ENCODE data around the gene MAP3K7.

The MAP3K7 gene

DNA sequence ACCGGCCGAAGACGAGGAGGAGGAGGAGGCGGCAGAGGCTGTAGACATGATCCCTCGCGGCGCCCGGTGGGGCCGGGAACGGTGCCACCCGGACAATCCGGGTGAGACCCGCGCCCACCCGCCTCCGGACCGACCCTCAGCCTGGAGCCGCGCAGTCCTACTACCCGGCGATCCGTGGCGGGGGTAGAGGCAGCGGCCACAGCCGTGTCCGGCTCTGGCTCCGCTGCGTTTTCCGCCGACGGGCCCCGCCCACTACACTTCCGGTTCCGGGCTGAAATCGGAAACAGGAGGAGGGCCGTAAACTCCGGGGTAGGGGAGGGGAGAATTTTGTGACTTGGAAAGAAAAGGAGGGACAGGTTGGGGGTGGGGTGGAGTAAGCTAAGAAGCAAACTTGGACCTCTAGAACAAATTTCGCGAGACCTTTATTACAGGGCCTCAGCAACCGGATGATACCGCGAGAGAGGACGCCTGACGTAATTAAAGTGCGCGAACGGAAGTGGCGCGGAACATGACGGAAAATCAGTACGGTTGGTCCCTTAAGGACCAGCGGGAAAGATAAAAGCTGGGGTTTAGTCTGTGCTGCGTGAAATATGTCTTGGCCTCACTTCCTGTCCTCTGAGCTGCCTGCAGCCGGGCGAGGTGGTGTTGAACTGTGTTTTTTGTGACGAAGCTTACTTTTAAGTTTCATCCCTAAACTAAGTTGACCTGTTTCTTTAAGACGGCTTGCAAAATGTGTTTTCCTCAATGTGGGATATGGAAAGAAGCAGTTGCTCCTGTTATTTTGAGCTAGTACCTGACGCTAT, at the start of gene MAP3K7:
MAP3K7 (minus strand) TSS at position 237 of the 803 bp plus-strand sequence; CDS start at position 48, 189 bp downstream.
- peak; percentile 88 for DNase-seq (ENCODE audit: low read depth)

DNA sequence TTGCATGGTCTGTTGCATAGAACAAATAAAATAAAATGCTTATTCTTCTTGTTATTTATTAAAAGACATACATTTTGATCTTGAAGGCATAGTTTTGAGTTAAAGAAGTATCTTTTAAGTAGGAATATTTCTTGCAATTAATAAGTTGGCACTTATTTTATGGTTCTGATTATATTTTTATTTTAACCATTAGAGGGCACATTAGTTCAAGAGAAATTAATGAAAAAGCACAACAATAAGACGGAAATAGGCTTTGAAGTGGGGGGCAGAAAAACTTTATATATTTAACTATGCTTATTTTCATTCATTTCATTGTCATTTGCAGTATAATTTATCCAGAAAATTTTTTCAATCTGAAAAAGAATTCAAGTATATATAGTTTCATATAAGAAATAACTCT, 44.2 kb upstream of the MAP3K7 start:
- DNase-seq (ENCODE audit: low read depth): no peak

DNA sequence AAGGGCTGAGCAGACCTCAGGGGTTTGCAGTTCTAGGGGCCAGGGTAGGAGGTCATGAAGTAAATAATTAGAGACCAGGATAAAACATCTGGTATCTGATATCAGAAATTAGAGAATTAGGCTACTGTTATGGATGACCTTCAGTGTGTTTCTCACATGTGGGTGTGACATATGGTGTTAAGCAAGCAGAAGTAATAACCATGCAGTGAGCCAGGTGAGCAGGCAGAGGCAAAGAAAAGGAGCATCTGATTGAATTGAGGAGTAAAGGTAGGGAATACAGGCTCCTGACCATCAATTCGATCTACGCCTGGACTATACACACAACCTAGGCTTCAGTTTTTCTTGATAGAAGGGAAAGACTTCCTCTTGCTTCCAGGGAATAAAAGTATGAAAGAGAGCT, 34.7 kb upstream of the MAP3K7 start:
- no peak for DNase-seq (ENCODE audit: low read depth)

DNA sequence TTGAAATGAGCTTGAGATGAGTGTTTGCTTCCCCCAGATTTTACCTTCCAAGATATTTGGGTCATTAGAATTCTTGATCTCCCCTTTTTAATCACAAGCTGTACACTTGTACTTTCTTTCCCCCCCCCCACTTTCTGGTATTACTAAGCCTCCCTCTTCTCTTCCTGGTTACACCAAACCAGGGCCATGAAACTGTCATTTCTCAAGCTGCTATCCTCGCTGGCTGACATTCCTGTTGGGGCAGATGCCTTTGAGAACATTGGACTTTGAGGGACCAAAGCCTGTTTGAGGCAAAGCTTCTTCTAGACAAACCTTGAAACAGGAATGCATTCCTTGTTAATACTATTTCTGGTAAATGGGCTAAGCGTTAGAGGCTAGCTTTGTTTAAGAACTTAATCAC, 32.3 kb upstream of the MAP3K7 start:
- no peak for DNase-seq (ENCODE audit: low read depth)

DNA sequence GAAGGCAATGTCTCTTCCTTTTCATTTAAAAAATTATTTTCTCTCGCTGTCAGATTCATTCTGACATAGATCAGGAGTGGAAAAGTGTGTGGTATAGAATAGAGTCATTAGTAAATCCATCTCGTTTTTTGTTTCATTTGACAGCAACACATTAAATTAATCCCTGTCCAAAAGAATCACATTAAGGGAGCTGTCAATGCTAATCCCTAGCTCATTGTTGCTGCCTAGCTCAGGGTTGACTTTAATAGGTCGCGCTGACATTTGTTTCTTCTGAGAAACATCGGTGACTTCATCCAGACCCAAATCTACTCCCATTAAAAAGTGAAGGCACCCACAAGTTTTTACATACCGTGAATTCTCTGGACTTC, 25.4 kb upstream of the MAP3K7 start:
- no peak for DNase-seq (ENCODE audit: low read depth)

DNA sequence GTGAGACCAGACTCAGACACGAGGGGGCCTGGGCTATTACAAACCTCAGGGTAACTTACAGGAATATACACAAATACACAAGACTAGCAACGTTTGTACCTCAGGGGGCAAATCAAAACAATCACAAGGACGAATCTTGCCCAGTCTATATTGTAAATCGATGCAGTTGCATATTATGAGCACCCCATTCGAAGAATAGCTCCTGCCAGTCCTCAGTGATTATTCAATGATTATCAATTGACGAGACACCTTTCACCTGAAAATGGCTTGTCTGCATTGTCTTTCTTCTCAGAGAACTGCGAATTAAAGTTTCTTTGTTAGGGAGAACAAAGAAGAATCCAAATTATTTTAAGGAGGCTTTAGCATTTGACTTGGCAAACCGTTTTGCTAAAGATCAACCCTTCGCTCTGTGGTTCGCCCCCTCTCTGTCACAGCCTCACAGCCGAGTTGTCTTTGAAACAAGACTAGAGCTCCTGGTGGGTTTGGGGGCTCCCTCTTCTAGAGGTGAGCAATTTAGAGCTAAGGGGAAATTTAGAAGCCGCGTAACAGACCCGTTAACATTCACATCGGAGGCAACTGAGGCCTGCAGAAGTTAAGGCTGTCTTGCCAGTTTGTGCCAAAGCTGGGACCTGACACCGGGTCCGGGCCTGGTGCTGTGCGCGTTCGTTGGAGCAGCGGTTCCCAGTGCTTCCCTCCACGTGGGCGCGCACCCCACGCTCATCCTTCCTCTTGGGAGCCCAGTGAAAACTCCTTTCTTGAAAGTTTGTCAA, 24.9 kb upstream of the MAP3K7 start:
- no peak for DNase-seq (ENCODE audit: low read depth)

DNA sequence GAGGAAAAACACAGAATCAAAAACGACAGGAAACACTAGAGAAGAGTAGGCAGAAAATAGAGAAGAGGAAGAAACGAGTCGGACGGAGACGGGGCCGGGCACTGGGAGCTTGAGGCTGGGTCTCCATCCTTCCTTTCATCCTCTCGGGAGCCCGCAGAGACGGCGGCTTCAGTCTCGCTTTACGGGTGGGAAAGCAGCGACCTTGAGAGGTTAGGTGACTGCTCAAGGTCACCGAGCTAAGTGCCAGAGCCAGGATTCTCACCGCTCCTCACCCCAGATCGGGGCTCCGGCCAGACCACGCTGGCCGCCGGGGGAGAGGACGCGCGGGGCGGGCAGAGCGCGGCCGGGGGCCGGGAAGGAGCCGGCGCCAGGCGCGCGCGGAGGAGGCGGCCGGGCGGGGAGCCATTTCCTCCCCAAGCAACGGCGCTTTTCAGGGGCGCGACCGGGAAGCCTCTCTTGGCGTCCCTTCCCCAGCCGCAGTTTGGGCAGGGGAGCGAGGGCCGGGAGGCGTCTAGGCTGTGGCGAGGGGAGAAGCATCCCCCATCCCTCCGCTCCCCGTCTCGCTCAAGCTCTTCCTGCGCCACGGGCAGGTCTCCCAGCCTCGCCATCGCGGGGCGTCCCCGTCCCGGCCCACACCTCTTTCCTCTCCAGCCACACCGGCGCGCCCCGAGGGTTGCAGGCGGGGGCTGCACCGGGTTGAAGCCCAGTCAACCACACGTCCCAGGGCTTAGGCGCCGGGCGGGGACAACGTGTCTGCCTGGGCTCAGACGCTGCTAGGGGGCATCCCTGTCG, 24.1 kb upstream of the MAP3K7 start:
- DNase-seq (ENCODE audit: low read depth): peak; percentile 8

DNA sequence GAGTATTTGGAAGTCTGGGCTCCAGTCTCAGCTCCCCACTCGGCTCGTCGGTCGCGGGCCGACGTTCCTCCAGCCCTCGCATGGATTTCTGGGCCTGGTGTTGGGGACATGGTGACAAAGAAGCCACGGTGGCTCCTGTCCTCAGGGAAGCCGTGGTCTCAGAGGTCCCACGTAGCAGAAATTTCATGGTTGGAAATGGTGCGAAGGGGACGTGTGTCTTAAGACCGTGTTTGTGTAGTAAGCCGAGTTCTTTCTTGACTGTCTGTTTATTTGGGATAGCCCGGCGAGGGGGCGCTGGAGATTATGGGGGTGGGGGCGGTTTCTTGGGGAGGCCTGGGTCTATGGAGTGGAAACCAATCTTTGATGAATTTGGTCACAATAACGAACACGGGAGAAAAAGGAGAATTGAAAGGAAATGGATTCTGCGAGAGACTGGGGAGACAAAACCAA, 23.5 kb upstream of the MAP3K7 start:
- DNase-seq (ENCODE audit: low read depth): no peak

DNA sequence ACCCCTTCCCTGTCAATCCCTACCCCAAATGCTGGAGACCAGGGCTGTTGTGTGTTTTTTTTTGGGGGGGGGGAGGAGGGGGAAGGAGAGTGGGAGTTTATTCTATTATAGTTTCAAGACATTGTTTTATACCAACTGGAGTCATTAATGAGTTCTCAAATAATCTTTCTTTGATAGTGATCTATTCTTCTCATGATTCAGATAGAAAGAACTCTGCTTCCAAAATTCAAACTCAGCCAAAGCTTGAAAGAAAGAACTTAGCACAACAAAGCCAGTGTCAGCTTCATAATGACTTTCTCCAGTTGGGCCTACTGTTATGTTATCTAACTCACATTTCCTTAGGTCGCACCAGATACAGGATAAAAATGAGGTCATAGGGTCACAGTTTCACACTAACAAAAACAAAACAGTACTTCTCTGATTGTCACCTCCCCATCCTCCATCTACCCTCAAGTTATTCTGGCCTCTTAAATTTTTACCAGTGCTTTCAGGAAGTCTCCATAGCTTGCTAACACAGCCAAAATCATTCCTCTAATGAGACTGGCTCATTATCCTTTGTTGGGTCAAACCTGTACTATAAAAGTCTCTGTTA, 19.0 kb upstream of the MAP3K7 start:
- DNase-seq (ENCODE audit: low read depth): no peak

DNA sequence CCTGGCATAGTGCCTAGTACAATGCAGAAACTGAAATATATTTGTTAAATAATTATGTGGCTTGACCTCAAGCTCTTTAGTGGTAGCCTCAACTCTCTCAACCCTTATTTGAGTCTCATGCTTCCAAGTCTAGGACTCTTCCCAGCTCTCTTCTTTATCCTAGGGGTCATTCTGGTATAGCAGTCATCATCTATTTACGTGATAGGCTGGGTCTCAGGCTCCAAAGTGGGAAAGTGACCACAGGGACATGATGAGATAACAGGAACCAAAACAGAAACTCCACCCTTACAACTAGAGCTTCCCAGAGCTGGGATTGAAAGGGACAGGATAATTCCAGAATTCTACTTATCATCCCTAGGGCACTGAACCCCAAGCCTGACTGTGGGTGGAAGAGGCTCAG, 17.7 kb upstream of the MAP3K7 start:
- DNase-seq (ENCODE audit: low read depth): no peak

DNA sequence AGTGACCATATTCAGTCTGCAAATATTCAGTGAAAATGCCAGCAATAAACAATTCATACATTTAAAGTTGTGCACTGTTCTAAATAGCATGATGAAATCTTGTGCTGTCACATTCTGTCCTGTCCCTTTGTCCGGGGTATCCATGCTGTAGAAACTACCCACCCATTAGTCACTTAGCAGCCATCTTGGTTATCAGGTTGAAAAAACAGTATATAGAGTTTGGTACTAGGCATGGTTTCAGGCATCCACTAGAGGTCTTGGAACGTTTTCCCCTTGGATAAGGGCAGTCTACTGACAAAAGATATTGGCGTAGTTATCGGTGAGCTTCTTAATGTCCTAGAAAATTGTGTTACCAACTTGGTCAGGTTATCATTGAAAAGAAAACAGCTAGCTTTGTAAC, 12.3 kb upstream of the MAP3K7 start:
- DNase-seq (ENCODE audit: low read depth): no peak

DNA sequence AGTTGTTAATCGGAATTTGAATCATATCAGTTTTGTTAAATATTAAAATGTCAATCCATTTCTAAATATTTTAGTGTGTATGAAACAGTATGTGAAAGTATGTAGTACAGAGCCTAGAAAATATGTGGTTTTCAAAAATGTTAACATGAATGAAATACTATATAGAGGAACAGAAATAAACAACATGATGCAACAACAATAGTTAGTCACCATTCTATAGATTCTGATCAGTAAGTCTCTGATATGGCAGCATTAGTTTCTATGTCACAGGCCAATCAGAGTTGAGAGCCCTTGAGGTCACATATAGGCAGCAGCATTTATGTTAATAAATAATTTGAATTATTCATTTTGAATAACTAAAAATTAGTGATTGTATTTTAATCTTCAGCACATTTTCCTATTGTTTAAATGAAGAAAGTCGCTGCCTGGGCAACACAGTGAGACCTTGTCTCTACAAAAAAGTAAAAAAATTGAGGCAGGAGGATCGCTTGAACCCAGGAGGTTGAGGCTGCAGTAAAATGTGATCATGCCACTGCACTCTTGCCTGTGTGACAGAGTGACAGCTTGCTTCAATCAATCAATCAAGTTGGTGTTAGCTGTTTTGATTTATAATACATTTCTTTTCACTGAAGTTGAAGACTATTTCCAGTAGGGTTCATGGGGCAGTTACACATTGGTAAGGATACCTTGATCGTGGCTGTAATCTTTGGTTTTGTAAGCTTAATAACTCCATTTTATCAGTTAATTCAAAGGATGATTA, 11.5 kb upstream of the MAP3K7 start:
- no peak for DNase-seq (ENCODE audit: low read depth)

DNA sequence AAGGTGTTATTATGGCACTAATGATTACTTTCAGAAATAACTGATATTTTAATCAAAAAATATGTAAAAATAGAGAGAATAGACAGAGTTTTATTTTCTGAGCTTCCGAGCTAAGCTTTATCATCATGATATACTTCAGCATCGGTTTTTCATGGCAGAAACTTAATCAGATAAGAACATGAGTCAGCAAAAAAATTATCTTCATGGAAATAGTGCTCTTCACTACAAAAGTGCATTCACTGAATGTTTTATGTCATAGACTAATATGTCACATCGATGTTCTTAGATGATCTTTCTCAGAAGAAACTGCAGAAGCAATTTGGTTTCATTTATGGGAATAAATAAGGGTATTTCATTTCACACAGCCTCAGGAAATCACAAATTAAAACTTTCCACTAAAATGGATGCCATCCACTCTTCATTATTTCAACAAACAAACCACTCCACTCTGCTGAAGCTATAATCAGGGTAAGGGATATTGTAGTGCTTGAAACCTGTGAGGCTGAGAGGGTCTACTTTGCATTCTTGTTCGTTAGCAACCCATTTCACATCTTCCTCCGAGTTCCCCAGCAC, 10.2 kb upstream of the MAP3K7 start:
- no peak for DNase-seq (ENCODE audit: low read depth)

DNA sequence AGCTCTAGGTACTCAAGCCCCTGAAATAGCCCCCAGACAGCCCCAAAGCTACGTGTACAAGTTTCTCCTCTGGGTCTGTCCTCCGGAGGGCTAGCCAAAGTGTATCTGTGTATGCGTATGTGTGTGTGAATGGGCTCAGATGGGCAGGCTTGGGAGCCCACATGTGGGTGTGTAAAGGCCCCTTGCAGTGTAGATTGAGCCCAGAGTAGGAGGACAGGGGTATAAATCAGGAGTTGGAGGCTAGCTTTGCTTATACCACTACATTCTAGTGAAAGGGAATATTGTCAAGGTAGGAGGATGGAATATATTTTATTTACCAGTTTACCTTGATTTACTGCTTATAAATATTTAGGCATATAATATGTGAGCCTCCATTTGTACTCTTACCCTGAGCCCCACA, 9.0 kb upstream of the MAP3K7 start:
- no peak for DNase-seq (ENCODE audit: low read depth)

DNA sequence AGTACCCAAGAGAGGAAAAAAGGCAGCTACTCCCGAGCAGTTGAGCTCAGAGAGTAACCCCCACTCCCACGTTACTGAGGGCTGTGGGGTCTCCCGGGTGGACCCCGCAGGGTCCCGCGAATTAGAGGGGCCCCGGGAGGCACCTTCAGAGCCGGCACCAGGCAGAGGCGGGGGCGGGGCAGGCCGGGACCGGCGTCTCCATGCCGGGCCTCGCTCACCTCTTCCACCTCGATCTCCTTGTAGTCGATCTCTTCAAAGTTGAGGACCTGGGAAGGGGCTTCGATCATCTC, 381 bp downstream of the MAP3K7 start:
- DNase-seq (ENCODE audit: low read depth): peak; percentile 5

DNA sequence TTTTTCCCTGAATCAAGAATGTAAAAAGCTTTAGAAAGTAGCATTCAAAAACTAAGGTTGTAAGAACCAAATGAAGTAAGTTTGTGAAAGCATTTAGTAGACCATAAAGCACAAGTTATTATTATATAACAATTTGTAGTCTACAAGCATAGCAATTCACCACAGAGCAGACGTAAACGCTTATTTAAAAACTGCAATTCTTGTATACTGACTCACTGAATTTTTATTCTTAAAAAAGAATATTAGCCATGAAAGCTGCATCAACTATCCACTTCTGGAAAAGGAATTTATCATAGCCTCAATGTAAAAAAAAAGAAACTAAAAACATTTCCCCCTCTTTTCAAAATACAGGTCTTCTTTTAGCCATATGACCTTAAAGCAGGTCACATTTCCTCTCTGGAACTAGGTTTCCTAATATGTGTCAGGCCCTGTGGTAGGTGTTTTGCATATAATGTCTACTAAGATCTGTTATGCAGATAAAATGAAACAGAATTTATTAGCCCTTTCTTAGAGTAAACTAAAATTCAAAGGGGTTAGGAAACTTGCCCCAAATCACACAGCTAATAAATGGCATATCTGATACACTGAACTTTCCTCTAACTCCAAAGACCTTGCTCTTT, 2.1 kb downstream of the MAP3K7 start:
- no peak for DNase-seq (ENCODE audit: low read depth)

DNA sequence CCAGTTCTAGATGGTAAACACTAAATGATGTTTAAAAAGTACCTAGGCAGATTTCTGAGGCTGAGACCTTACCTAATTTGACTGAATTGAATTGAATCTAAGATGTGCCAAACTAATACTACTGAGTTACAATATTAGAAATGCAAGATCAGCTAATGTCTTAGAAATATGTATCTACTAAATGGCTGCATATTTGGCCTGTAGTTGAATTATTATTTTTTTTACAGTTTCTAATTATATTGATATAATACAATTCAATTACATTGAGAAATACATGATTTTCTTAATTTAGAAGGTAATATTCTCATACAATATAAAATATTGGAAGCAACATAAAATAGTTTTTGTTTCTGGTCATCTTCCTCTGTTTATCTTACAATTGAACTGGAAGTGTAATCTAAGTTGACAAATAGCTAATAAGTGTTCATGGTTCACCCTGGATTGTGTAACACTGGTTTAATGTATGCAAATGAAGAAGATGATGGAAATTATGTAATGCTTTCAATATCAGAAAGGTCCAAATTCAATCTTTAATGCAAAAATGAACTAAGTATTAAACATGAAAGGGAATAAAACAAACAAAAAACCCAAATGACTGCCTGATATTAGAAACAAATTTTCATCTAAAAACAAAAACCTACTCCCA, 2.9 kb downstream of the MAP3K7 start:
- DNase-seq (ENCODE audit: low read depth): no peak

DNA sequence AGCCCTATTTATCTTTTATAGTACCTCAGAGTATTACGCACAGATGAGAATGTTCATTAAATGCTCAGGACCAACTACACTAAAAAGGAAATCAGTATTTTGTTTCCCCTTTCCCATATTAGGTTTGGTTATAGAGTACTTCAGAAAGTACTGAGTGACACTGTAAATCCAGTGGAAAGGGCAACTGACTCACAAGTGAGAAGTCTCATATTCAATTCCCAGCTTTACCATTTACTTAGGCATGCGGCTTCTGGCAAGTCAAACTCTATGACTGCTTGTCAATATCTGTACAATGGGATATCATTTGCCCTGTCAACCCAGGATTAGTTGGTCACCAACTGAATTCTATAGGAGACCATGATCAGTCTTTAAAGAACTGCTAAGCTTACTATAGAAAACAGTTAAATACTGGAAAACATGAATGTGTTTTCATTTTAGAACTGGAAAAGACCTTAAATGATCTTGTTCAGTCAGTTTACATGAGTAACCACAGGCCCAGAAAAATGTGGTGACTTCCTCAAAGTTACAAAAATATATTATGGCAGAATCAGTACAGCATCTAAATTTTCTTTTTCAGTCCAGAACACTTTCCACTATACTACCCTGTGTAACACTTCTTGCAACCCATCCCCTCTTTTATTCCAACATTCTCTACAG, 3.6 kb downstream of the MAP3K7 start:
- DNase-seq (ENCODE audit: low read depth): no peak

DNA sequence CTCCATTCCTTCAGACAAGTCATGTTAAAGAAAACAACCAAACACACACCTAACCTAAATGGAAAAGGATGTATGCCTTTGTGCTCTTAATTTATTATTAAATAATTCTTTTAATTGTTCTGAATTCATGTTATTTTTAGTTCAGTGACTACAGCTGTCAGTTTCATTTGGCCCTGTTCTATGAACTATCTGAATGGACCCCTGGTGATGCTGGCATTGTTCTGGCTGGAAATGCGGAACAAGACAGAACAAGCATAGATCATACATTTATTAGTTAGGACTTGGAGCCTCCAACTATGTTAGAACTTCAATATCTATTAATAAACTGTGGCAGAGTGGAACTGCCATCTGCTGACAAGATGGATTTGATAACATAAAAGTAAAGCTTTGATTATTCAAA, 5.7 kb downstream of the MAP3K7 start:
- DNase-seq (ENCODE audit: low read depth): no peak
